Mesenchymal stem cell (in vitro differentiated cells and primary cell): ENCODE data around the gene GTF2I.
"Not testable (repeated sequence)": the region's sequence is repeated elsewhere in the genome, so short reads cannot be mapped to it uniquely, and the experiment has no call there.

Source experiments
- DNase-seq: peaks from one replicate; pipeline ENCODE4 v3.0.0-alpha.2; 2013
- H2AFZ ChIP-seq: one replicate; pipeline ENCODE4 v1.6.1; 2013; ENCODE audit warnings: low read depth, mild to moderate bottlenecking, control low read depth, inconsistent platforms, low read length, moderate library complexity
- H2AK5ac ChIP-seq: 2 replicates; pipeline ENCODE4 v1.6.1; 2013; ENCODE audit warnings: low read length, moderate library complexity, mild to moderate bottlenecking, inconsistent platforms; ENCODE audit not compliant: severe bottlenecking
- H2BK120ac ChIP-seq: one replicate; pipeline ENCODE4 v1.6.1; 2013; ENCODE audit warnings: low read depth, mild to moderate bottlenecking, inconsistent platforms, low read length, moderate library complexity
- H2BK12ac ChIP-seq, 2 experiments: one replicate each; pipeline ENCODE4 v1.6.1; 2013; ENCODE audit warnings: inconsistent platforms in 2 of 2, low read length in 2 of 2, mild to moderate bottlenecking in 2 of 2, moderate library complexity in 2 of 2, control low read depth in 1 of 2
- H2BK15ac ChIP-seq: one replicate; pipeline ENCODE4 v1.6.1; 2013; ENCODE audit warnings: mild to moderate bottlenecking, low read depth, inconsistent platforms; ENCODE audit not compliant: poor library complexity, severe bottlenecking
- H2BK5ac ChIP-seq: 2 replicates; pipeline ENCODE4 v1.6.1; 2013; ENCODE audit warnings: low read depth, mild to moderate bottlenecking, low read length, control low read depth, inconsistent platforms; ENCODE audit not compliant: poor library complexity, severe bottlenecking
- H3K14ac ChIP-seq, 2 experiments: one replicate each; pipeline ENCODE4 v1.6.1; 2013; ENCODE audit warnings: inconsistent platforms in 2 of 2, low read length in 2 of 2, control low read depth in 1 of 2, mild to moderate bottlenecking in 1 of 2, moderate library complexity in 1 of 2
- H3K18ac ChIP-seq, 2 experiments: one replicate each; pipeline ENCODE4 v1.6.1; 2013; ENCODE audit warnings: inconsistent platforms in 2 of 2, low read length in 2 of 2, control low read depth in 1 of 2, low read depth in 1 of 2, mild to moderate bottlenecking in 1 of 2
- H3K23ac ChIP-seq, 2 experiments: one replicate each; pipeline ENCODE4 v1.6.1; 2013; ENCODE audit warnings: inconsistent platforms in 2 of 2, low read length in 2 of 2, mild to moderate bottlenecking in 2 of 2, moderate library complexity in 2 of 2, control low read depth in 1 of 2
- H3K27ac ChIP-seq: 2 replicates; pipeline ENCODE4 v1.5.1; 2013; ENCODE audit warnings: mild to moderate bottlenecking, moderate library complexity, low read length, control low read depth, inconsistent platforms; ENCODE audit not compliant: poor library complexity, severe bottlenecking
- H3K27me3 ChIP-seq, 2 experiments: 2 replicates each; pipeline versions ENCODE4 v1.6.1 to v1.7.0; 2013; ENCODE audit warnings: low read length in 2 of 2, mild to moderate bottlenecking in 2 of 2, moderate library complexity in 2 of 2, control low read depth in 1 of 2, inconsistent platforms in 1 of 2; ENCODE audit not compliant: control insufficient read depth in 1 of 2, insufficient read depth in 1 of 2
- H3K36me3 ChIP-seq, 2 experiments: 2 replicates each; pipeline versions ENCODE4 v1.6.1 to v1.7.0; 2013; ENCODE audit warnings: low read length in 2 of 2, control low read depth in 1 of 2, inconsistent platforms in 1 of 2, low read depth in 1 of 2, mild to moderate bottlenecking in 1 of 2; ENCODE audit not compliant: insufficient read depth in 2 of 2, control insufficient read depth in 1 of 2
- H3K4ac ChIP-seq, 2 experiments: one replicate each; pipeline ENCODE4 v1.6.1; 2013; ENCODE audit warnings: inconsistent platforms in 2 of 2, low read length in 2 of 2, mild to moderate bottlenecking in 2 of 2, moderate library complexity in 2 of 2, control low read depth in 1 of 2, low read depth in 1 of 2
- H3K4me1 ChIP-seq: 2 replicates; pipeline ENCODE4 v1.6.1; 2013; ENCODE audit warnings: low read depth, low read length, control low read depth; ENCODE audit not compliant: control insufficient read depth, insufficient read depth
- H3K4me2 ChIP-seq: 2 replicates; pipeline ENCODE4 v1.6.1; 2013; ENCODE audit warnings: low read length, mild to moderate bottlenecking, inconsistent platforms; ENCODE audit not compliant: poor library complexity, severe bottlenecking
- H3K4me3 ChIP-seq, 2 experiments: 2 replicates each; pipeline versions ENCODE4 v1.5.1 to v1.7.0; 2013; ENCODE audit warnings: low read length in 2 of 2, mild to moderate bottlenecking in 2 of 2, control low read depth in 1 of 2, low read depth in 1 of 2; ENCODE audit not compliant: insufficient read depth in 1 of 2
- H3K79me1 ChIP-seq: replicated peaks from 2 replicates; pipeline ENCODE4 v1.6.1; 2013; ENCODE audit warnings: mild to moderate bottlenecking, control low read depth, low read length, inconsistent platforms; ENCODE audit not compliant: poor library complexity, severe bottlenecking
- H3K9ac ChIP-seq: 2 replicates; pipeline ENCODE4 v1.7.0; 2013; ENCODE audit warnings: mild to moderate bottlenecking, low read length, moderate library complexity
- H3K9me3 ChIP-seq: 2 replicates; pipeline ENCODE4 v1.7.0; 2013; ENCODE audit warnings: mild to moderate bottlenecking, low read length; ENCODE audit not compliant: control insufficient read depth
- H4K8ac ChIP-seq: one replicate; pipeline ENCODE4 v1.6.1; 2013; ENCODE audit warnings: inconsistent platforms, mild to moderate bottlenecking, low read length, moderate library complexity
- H4K91ac ChIP-seq: one replicate; pipeline ENCODE4 v1.6.1; 2013; ENCODE audit warnings: mild to moderate bottlenecking, low read length, inconsistent platforms
- WGBS: methylation state at CpG from one replicate; pipeline ENCODE4 v1.1.7; 2013; ENCODE audit warnings: mixed read lengths; 5-methylcytosine and 5-hydroxymethylcytosine counted together

GTF2I gene

GRCh38 chr7:74766509-74766908, 109.0 kb downstream of the GTF2I start:
- H2BK120ac ChIP-seq, H3K36me3 ChIP-seq, H3K14ac ChIP-seq, H3K79me1 ChIP-seq, H3K27me3 ChIP-seq, DNase-seq, H3K4me2 ChIP-seq, H3K9ac ChIP-seq, H3K27ac ChIP-seq, H3K18ac ChIP-seq, H2AK5ac ChIP-seq, H4K91ac ChIP-seq, H2AFZ ChIP-seq, H3K4ac ChIP-seq, H2BK5ac ChIP-seq, H3K4me3 ChIP-seq, H4K8ac ChIP-seq, H3K4me1 ChIP-seq, H3K9me3 ChIP-seq, H2BK15ac ChIP-seq, H2BK12ac ChIP-seq, H3K23ac ChIP-seq: not testable (repeated sequence)
- WGBS: no CpG with 5 or more reads among the region's 7 CpGs

GRCh38 chr7:74766991-74767390, 109.5 kb downstream of the GTF2I start:
- not testable (repeated sequence) for H2BK15ac ChIP-seq, H3K36me3 ChIP-seq, H3K23ac ChIP-seq, H2BK5ac ChIP-seq, H2BK120ac ChIP-seq, H3K27ac ChIP-seq, H3K4ac ChIP-seq, H2AK5ac ChIP-seq, H3K27me3 ChIP-seq, H3K14ac ChIP-seq, H2AFZ ChIP-seq, H4K8ac ChIP-seq, H3K9ac ChIP-seq, H4K91ac ChIP-seq, H3K79me1 ChIP-seq, DNase-seq, H3K18ac ChIP-seq, H3K9me3 ChIP-seq, H3K4me3 ChIP-seq, H2BK12ac ChIP-seq, H3K4me1 ChIP-seq, H3K4me2 ChIP-seq
- 91% methylated on average over 7 of the region's 10 CpGs for WGBS

- no CpG with 5 or more reads among the region's 7 CpGs for WGBS
Measured at GRCh38 chr7:74770062-74770461, 112.5 kb downstream of the GTF2I start.

GRCh38 chr7:74772093-74772492, 114.6 kb downstream of the GTF2I start:
- H2AFZ ChIP-seq, H3K27me3 ChIP-seq, H3K9ac ChIP-seq, H2BK15ac ChIP-seq, H2BK12ac ChIP-seq, H2AK5ac ChIP-seq, DNase-seq, H3K27ac ChIP-seq, H3K4me3 ChIP-seq, H3K36me3 ChIP-seq, H3K4me2 ChIP-seq, H3K4ac ChIP-seq, H4K8ac ChIP-seq, H3K14ac ChIP-seq, H2BK5ac ChIP-seq, H3K18ac ChIP-seq, H2BK120ac ChIP-seq, H3K23ac ChIP-seq, H3K79me1 ChIP-seq, H3K4me1 ChIP-seq, H3K9me3 ChIP-seq, H4K91ac ChIP-seq: not testable (repeated sequence)
- 100% methylated on average over 1 of the region's 6 CpGs for WGBS

More at GRCh38 chr7:74770062-74770461, 112.5 kb downstream of the GTF2I start:
- not testable (repeated sequence) for H3K27ac ChIP-seq, H3K4me3 ChIP-seq, H2AFZ ChIP-seq, H4K91ac ChIP-seq, H3K79me1 ChIP-seq, H3K4me2 ChIP-seq, H3K4ac ChIP-seq, H3K9me3 ChIP-seq, H2BK120ac ChIP-seq, DNase-seq, H2AK5ac ChIP-seq, H3K4me1 ChIP-seq, H3K14ac ChIP-seq, H4K8ac ChIP-seq, H3K27me3 ChIP-seq, H3K36me3 ChIP-seq, H3K9ac ChIP-seq, H3K23ac ChIP-seq, H2BK5ac ChIP-seq, H2BK12ac ChIP-seq, H3K18ac ChIP-seq, H2BK15ac ChIP-seq
